Activated naive CD8-positive, alpha-beta T cell treated with anti-CD3 and anti-CD28 coated beads, Interleukin-2, amount 10 ng/mL, durations not matched to agents 7 days and 5 days (primary cell): Measurements from ENCODE around the gene UACA. TPM values are rescaled to one million over a fixed set of nuclear protein-coding genes. Genes with fewer than 3 reads are reported as not detected.
"Not testable (repeated sequence)": the region's sequence is repeated elsewhere in the genome, so short reads cannot be mapped to it uniquely, and the experiment has no call there.

ENCODE experiments used
- ATAC-seq: fragments of 150-1000 bp; cut with Tn5 transposase; one replicate; pipeline ENCODE4 v1.10.0; 2021; ENCODE audit warnings: low read depth, moderate library complexity
- POLR2A ChIA-PET: fragments of 350-600 bp; sonication (Branson Sonifier 250); formaldehyde crosslinking; loops from one replicate; lab custom pipeline; 2021; ENCODE audit warnings: antibody characterized with exemption; lab: Charles Lee
- DNase-seq: peaks from one replicate; pipeline ENCODE4 v3.0.0; 2021
- H3K27ac Mint-ChIP-seq: one replicate; pipeline ENCODE4 v1.8.0; 2022; ENCODE audit warnings: mild to moderate bottlenecking, mixed read lengths
- H3K27me3 Mint-ChIP-seq: one replicate; pipeline ENCODE4 v1.8.0; 2022; ENCODE audit warnings: mild to moderate bottlenecking, moderate library complexity, mixed read lengths
- H3K36me3 Mint-ChIP-seq: one replicate; pipeline ENCODE4 v1.8.0; 2021; ENCODE audit warnings: mild to moderate bottlenecking, mixed read lengths
- H3K4me1 Mint-ChIP-seq: one replicate; pipeline ENCODE4 v1.8.0; 2021; ENCODE audit warnings: mixed read lengths
- H3K4me3 Mint-ChIP-seq: one replicate; pipeline ENCODE4 v1.8.0; 2022; ENCODE audit warnings: mild to moderate bottlenecking, moderate library complexity, mixed read lengths
- H3K9me3 Mint-ChIP-seq: one replicate; pipeline ENCODE4 v1.8.0; 2021; ENCODE audit warnings: mixed read lengths
- total RNA-seq, 2 experiments: library from RNA; stranded (reverse); gene quantifications; one replicate each; pipeline ENCODE4 v1.2.3, GENCODE V29; 2021

The UACA gene
- total RNA-seq, 2 experiments from 2014 or later: 2.8 TPM

DNA sequence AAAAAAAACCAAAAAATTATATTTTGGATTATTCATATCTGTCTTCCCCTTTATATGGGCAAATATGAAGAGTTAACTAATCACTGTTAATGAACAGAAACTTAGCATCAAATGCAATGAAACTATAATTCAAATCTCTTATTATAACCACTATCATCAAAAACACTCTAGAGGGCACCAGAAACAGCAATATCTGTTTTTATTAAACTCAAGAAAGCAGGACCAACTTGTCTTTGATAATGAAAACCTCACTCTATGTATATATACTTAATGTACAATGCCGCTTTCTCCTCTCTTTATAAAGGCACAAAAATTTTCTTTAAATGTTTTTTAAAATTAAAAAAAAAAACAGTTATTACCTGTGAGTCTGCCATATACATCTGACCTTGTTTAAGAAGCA, 92.7 kb downstream of the UACA start:
- Mint-ChIP-seq H3K4me1 (peaks cover 22% of the 10 kb centered on the region), H3K9me3 (peaks cover 1% of the 10 kb centered on the region), H3K36me3 (peaks cover 2% of the 10 kb centered on the region), H3K4me3 (no peak overlapping the region), H3K27me3 (peaks cover 6% of the 10 kb centered on the region), H3K27ac (no peak overlapping the region)
- ATAC-seq: no peak
- no peak for DNase-seq
- POLR2A ChIA-PET: no interaction called here

GRCh38 chr15:70669966-70670658, 93.2 kb downstream of the UACA start:
- peaks cover 22% of the 10 kb centered on the region for H3K4me1 Mint-ChIP-seq
- no peak for DNase-seq
- H3K27ac Mint-ChIP-seq: no peak overlapping the region
- POLR2A ChIA-PET: no interaction called here
- H3K4me3 Mint-ChIP-seq: no peak overlapping the region
- peaks cover 6% of the 10 kb centered on the region for H3K27me3 Mint-ChIP-seq
- peaks cover 1% of the 10 kb centered on the region for H3K9me3 Mint-ChIP-seq
- peaks cover 2% of the 10 kb centered on the region for H3K36me3 Mint-ChIP-seq
- ATAC-seq: no peak

DNA sequence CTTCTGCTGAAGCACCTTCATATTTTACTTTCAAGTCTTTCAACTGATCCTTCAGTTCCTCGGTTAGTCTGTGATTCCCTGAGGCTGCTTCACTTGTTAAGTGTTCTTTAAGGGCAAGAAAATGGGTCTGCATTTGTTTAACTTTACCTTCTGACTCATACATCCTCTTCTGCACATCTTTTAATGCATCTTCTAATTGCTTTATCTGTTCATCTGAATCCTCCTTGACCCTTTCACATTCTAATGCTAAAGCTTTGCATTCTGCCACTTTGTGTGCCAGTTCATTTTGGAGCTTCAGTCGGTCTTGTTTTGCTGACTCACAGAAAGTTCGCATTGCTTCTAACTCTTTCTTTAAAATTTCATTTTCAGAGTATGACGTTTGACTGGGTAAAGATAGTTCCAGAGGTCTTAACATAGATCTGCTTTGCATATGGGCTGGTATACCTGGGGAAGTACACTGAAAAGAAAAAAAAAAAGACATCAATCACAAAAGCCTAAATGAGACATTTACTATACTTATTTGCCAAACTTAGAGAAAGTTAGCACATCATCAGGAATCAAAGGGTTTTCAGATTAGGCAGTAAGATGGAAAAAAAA, 94.3 kb downstream of the UACA start:
- POLR2A ChIA-PET: interaction anchor here (1.0 kb wide), 1 partner anchor 141 kb away, joined by 3 read pairs; no protein-coding TSS in a partner anchor
- peaks cover 6% of the 10 kb centered on the region for H3K27me3 Mint-ChIP-seq
- H3K9me3 Mint-ChIP-seq: peaks cover 1% of the 10 kb centered on the region
- H3K4me1 Mint-ChIP-seq: peaks cover 22% of the 10 kb centered on the region
- DNase-seq: no peak
- ATAC-seq: no peak
- peaks cover 2% of the 10 kb centered on the region for H3K36me3 Mint-ChIP-seq
- H3K27ac Mint-ChIP-seq: no peak overlapping the region
- no peak overlapping the region for H3K4me3 Mint-ChIP-seq

DNA sequence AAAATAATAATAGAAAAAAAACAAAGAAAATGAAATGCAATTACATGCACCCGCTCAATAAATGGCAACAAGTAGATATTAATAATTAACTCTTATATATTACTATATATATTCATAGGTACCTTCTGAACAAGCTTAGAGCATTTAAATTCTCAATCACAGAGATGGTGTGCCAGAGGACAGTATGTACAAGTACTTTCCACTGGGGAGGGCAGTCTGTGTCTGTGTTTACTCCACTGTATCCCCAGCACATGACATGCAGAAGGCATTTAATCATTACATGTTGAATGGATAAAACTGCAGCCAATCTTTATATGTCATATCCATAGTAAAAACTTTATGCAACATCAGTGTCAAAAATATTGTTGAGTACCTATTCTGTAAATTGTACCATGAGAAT, 97.8 kb downstream of the UACA start:
- no peak overlapping the region for H3K4me3 Mint-ChIP-seq
- ATAC-seq (no peak), DNase-seq (no peak)
- peaks cover 9% of the 10 kb centered on the region for H3K4me1 Mint-ChIP-seq
- no peak overlapping the region for H3K27ac Mint-ChIP-seq
- H3K36me3 Mint-ChIP-seq: peaks cover 2% of the 10 kb centered on the region
- H3K9me3 Mint-ChIP-seq: no peaks in the 10 kb centered on the region
- H3K27me3 Mint-ChIP-seq: peaks cover 6% of the 10 kb centered on the region
- POLR2A ChIA-PET: no interaction called here

DNA sequence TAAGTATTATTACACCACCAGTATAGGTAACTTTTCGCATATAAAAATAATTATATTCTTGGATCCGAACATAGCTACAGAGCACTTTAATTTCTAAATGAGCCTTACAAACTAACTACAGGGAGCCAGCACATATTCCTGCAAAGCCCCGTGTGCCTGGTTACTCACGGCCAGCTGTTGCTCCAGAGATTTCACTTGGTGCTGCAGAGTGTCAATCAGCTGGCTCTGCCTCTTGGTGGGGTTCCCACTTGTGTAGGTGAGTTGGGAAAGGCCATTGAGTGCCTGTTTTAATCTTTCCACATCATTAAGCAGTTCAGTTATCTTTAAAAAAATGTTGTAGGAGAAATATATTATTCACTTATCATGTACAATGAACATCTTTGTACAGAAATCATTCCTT, 98.9 kb downstream of the UACA start:
- no peak for DNase-seq
- Mint-ChIP-seq H3K27ac (no peak overlapping the region), H3K9me3 (no peaks in the 10 kb centered on the region), H3K36me3 (peaks cover 3% of the 10 kb centered on the region), H3K27me3 (peaks cover 3% of the 10 kb centered on the region), H3K4me1 (peaks cover 9% of the 10 kb centered on the region), H3K4me3 (no peak overlapping the region)
- POLR2A ChIA-PET: no interaction called here
- no peak for ATAC-seq

DNA sequence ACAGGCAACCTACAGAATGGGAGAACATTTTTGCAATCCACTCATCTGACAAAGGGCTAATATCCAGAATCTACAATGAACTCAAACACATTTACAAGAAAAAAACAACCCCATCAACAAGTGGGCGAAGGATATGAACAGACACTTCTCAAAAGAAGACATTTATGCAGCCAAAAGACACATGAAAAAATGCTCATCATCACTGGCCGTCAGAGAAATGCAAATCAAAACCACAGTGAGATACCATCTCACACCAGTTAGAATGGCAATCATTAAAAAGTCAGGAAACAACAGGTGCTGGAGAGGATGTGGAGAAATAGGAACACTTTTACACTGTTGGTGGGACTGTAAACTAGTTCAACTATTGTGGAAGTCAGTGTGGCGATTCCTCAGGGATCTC, 100.3 kb downstream of the UACA start:
- H3K4me1 Mint-ChIP-seq: peaks cover 11% of the 10 kb centered on the region
- POLR2A ChIA-PET, DNase-seq, H3K27me3 Mint-ChIP-seq, H3K36me3 Mint-ChIP-seq, H3K27ac Mint-ChIP-seq, ATAC-seq, H3K4me3 Mint-ChIP-seq, H3K9me3 Mint-ChIP-seq: not testable (repeated sequence)

GRCh38 chr15:70659662-70660061, 103.7 kb downstream of the UACA start:
- no peak for ATAC-seq

DNA sequence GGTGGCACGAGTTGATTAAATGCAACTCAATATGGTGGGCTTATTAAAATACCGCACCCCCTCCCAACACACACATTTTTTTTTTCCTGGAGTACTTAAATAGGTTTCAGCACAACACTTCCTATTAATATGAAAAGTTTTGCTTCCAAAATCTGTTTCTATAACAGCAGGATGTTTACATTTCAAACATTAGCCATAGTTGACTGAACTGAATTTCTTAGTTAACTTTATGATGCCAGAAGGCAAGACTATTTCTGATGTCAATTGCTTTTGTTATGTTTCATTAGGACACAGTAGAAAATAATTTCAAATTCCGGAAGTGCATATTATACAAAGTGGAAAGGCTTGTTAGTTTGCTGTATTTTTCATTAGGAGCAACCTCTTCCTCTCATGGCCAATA, 104.7 kb downstream of the UACA start:
- Mint-ChIP-seq H3K36me3 (peaks cover 3% of the 10 kb centered on the region), H3K27ac (no peak overlapping the region), H3K27me3 (peaks cover 5% of the 10 kb centered on the region), H3K9me3 (no peaks in the 10 kb centered on the region), H3K4me1 (peaks cover 11% of the 10 kb centered on the region), H3K4me3 (no peak overlapping the region)
- POLR2A ChIA-PET: no interaction called here
- DNase-seq: no peak
- ATAC-seq: no peak

More at GRCh38 chr15:70659662-70660061, 103.7 kb downstream of the UACA start:
- no peaks in the 10 kb centered on the region for H3K9me3 Mint-ChIP-seq
- no peak overlapping the region for H3K4me3 Mint-ChIP-seq
- no peak for DNase-seq
- H3K4me1 Mint-ChIP-seq: peaks cover 11% of the 10 kb centered on the region
- H3K27me3 Mint-ChIP-seq: no peaks in the 10 kb centered on the region
- POLR2A ChIA-PET: no interaction called here
- no peak overlapping the region for H3K27ac Mint-ChIP-seq
- peaks cover 3% of the 10 kb centered on the region for H3K36me3 Mint-ChIP-seq

DNA sequence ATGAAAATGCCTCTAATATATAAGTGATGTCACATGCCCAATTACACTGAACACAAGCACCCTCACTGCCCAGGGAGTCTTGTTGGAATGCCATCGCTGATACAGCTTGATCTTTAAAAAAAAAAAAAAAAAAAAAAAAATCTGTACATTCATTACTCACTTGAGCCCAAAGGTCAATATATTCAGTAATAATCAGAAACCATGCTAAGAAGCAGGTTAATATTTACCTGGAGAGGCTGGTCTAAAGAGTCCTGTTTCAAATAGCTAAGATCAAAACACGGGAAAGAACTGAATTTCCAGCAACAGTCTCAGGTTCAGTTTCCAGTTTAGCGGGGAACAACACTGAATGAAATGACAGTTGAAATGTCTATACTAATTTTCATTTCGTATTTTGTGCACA, 109.9 kb downstream of the UACA start:
- Mint-ChIP-seq H3K27ac (no peak overlapping the region), H3K36me3 (no peaks in the 10 kb centered on the region), H3K9me3 (no peaks in the 10 kb centered on the region), H3K4me3 (no peak overlapping the region), H3K4me1 (no peaks in the 10 kb centered on the region), H3K27me3 (peaks cover 5% of the 10 kb centered on the region)
- DNase-seq (no peak), ATAC-seq (no peak)
- POLR2A ChIA-PET: interaction anchor here (0.6 kb wide), 1 partner anchor 18 kb away, joined by 4 read pairs; no protein-coding TSS in a partner anchor

- no peaks in the 10 kb centered on the region for H3K4me1 Mint-ChIP-seq
These were observed 111.0 kb downstream of the UACA start for GRCh38 chr15:70652341-70652740.

DNA sequence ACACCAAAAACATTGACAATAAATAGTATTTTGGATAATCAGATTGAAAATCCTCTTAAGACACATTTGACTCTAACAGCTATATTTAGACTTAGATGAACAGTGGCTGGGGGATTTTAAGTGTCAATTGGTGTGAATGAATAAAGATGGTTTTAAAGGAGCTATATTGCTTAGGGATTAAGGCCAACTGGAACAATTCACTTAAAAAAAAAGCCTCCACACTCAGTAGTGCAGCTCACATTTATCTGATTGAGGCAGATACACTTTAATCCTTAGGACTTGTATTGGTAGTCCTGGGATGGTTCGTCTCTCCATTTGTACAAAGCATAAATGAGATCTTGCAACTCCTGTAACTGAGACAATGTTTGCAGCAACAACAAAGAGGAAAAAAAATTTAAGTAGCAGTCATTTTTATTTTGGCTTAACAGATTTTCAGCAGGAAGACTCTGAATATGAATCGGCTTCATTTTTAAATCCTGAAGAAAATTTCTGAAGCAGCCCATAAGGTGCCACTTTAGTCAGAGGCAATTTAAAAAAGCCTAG, 112.0 kb downstream of the UACA start:
- DNase-seq (no peak), ATAC-seq (no peak)
- H3K36me3 Mint-ChIP-seq: no peaks in the 10 kb centered on the region
- no peak overlapping the region for H3K27ac Mint-ChIP-seq
- POLR2A ChIA-PET: no interaction called here
- H3K27me3 Mint-ChIP-seq: peaks cover 20% of the 10 kb centered on the region
- no peaks in the 10 kb centered on the region for H3K9me3 Mint-ChIP-seq
- H3K4me1 Mint-ChIP-seq: no peaks in the 10 kb centered on the region
- no peak overlapping the region for H3K4me3 Mint-ChIP-seq

More at GRCh38 chr15:70652341-70652740, 111.0 kb downstream of the UACA start:
- ATAC-seq (no peak), DNase-seq (no peak)
- peaks cover 14% of the 10 kb centered on the region for H3K27me3 Mint-ChIP-seq
- no peaks in the 10 kb centered on the region for H3K9me3 Mint-ChIP-seq
- no peak overlapping the region for H3K4me3 Mint-ChIP-seq
- POLR2A ChIA-PET: no interaction called here
- no peak overlapping the region for H3K27ac Mint-ChIP-seq
- H3K36me3 Mint-ChIP-seq: no peaks in the 10 kb centered on the region

GRCh38 chr15:70650567-70651302, 112.6 kb downstream of the UACA start:
- Mint-ChIP-seq H3K4me1 (no peaks in the 10 kb centered on the region), H3K36me3 (no peaks in the 10 kb centered on the region), H3K27ac (no peak overlapping the region), H3K27me3 (peaks cover 20% of the 10 kb centered on the region), H3K9me3 (no peaks in the 10 kb centered on the region), H3K4me3 (no peak overlapping the region)
- POLR2A ChIA-PET: no interaction called here
- DNase-seq (no peak), ATAC-seq (no peak)

DNA sequence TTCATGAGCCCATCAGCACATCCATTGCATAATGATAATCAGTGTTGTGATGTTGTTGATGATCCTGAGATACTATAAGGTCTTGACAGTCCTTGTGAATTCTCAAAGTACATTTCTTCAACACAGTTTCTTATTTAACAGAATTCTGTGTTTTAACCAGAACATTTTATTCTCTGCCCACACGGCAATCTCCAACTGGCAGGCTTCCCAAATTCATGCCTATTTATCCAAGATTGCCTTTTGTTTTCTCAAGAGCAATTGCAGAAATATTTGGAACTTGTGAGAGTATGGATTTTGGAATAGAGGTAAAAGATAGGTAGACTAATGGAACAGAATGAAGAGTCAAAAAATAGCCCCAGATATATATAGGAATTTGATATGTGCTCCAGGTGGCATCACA, 116.0 kb downstream of the UACA start:
- H3K4me1 Mint-ChIP-seq: no peaks in the 10 kb centered on the region
- H3K4me3 Mint-ChIP-seq: no peak overlapping the region
- H3K9me3 Mint-ChIP-seq: no peaks in the 10 kb centered on the region
- peaks cover 34% of the 10 kb centered on the region for H3K27me3 Mint-ChIP-seq
- DNase-seq (no peak), ATAC-seq (no peak)
- no peaks in the 10 kb centered on the region for H3K36me3 Mint-ChIP-seq
- POLR2A ChIA-PET: no interaction called here
- no peak overlapping the region for H3K27ac Mint-ChIP-seq
